CD4-positive, alpha-beta T cell treated with Interleukin-2 at 100 ng/mL for 4 hours (primary cell): ENCODE results near the gene PLOD2.
"Not testable (repeated sequence)": the region's sequence is repeated elsewhere in the genome, so short reads cannot be mapped to it uniquely, and the experiment has no call there.

Source experiments
- DNase-seq: peaks from one replicate; pipeline ENCODE4 v3.0.0-alpha.2; 2020; ENCODE audit warnings: low spot score

Gene PLOD2

DNA sequence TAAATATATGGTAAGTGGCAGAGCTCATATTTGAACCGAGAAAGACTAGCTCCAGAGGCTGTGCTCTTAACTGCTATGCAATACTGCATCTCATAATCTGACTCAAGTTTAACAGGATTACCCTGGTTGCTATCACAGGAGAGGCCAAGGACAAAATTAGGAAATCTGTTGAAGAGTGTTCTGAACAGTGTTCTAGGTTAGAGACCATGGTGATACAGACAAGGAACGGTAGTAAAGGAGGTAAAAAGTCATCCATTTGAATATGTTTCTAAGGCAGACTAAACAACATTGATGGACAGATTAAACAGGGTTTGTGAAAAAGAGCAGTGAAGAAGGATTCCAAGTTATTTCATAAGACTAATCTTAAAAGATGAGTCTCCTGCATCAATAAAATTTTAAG lies 22.1 kb downstream of the PLOD2 start:
- no peak for DNase-seq

DNA sequence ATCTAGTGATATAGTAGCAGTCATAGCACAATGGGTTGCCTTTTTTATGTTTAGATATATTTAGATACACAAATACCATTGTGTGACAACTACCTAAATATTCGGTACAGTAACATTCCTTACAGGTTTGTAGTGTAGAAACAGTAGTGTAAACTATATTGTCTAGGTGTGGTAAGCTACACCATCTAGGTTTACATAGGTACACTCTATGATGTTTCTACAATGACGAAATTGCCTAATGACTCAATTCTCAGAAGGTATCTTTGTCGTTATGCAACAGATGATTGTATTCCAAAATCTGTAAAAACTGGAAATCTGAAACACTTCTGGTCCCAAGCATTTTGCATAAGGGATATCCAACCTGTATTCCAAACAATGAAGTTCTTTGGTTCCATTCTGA lies 24.3 kb downstream of the PLOD2 start:
- no peak for DNase-seq

DNA sequence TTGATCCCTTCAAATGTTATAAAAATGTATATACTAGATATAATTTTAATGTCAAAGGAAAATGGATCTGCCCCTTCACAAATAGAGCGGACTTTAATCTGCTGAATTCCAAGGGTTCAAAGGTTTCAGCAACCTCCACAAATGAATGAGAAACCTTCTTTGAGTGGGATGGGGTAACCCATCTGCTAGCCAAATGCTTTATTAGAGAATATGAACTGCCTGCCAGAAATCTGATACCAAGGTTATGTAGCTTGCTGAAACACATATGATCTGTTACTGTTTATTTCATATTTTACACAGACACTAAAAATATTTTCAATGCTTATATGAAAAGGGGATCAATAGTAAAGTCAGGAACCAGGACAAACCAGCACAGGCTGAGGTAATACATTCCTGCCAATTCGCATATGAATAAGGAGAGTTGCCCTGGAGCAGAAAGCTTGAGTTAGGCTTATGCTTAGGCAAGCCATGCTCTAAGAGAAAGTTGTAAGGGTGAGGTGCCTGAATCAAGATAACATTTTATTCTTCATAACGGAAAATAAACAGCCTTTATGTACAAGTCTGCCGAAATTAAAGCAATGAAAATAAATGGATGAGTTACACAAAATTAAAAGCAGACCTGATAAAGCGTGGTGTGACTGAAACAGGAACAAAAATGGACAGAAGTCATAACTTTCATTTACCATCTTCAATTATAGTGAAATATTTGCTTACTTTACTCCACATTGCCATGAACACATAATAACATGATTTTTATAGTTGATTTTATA lies 26.5 kb downstream of the PLOD2 start:
- DNase-seq, result no peak

DNA sequence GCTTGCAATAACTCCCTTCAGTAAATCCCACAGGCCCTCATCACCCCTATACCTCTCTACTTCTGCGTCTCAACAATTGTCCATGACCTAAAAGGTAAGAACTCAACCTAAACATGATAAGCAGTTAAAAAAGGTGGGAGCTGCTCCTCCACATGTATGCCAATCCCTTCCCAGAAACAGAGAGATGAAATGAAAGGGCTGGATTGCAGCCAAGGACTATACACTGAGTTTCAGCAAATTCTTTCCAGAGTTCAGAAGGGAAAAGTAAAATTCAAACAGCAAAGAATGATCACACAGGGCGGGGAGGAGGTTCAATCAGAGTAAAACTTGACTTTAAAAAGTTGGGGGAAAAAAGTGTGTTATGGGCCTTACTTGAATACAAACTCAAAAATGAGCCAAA lies 27.5 kb downstream of the PLOD2 start:
- DNase-seq, result no peak

GRCh38 chr3:146131616-146132410 lies 29.2 kb downstream of the PLOD2 start:
- no peak for DNase-seq

- no peak for DNase-seq
Observed at GRCh38 chr3:146130881-146131371, 30.1 kb downstream of the PLOD2 start.

DNA sequence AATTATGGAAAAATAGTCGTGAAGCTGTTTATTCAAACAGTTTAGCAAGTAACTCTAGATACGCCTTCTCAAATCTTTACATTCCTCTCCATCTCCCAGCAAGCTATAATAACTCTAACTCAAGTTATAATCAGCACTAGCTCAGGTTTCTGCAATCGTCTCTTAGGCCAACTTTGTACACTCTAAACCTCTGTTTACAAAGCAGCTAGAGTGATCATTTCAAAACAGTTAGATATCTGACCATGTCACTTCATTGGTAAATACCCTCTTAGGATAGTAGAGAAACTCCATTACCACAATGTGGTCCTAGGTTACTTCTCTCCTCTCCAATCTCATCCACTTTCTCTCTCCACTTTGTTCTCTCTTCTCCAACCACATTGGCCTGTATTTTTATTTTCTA lies 31.2 kb downstream of the PLOD2 start:
- no peak for DNase-seq

DNA sequence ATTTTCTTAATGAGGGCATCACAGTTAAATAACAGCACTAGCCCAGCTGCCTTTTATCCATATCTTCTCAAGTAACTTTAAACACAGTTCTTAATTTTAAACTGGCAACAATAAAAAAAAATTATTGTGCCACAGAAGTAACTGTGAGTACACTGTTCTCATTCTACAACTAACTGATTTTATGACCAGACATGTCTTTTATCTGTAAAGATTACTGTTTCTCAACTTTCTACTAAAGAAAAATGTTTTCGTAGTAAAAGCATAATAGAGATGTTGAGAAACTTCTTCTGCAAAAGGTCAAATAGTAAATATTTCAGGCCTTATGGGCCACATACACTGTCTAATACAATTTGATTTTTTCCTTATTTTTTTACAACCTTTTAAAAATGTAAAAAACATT lies 32.0 kb downstream of the PLOD2 start:
- DNase-seq, result no peak

DNA sequence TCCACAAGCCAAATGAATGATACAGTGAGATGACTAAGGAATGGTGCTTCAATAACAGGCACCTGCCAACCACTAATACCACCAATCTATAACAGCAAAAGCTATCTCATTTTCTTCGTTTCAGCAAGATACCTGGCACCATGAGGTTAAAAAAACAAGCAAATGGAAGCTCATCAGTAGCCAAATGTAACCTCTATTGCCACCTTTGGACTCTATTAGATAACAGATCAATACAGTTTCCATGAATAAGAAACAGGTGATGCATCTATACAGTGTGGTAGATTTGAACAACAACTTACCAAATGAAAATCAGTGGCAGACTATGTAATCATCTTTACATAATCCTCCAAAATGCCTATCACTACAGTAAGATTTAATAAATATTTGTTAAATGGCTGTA lies 32.8 kb downstream of the PLOD2 start:
- DNase-seq, result no peak

DNA sequence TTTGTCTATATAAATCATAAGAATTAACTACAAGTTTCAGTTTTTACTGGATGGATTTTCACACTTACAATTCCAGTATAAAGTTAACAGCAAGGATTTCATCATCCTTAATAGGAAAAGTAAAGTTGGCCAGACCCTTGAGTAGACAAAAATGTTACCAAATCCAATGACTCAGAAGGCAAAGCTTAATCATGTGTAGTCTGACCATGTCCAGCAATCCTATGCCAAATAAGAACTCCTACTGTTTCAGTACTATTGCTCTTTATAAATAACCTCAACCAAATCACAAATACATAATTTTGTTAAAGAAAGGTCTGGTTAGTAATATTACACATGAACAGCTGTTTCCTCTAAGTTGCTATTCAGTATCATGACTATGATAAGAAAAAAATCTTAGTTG lies 35.0 kb downstream of the PLOD2 start:
- no peak for DNase-seq

- no peak for DNase-seq
Observed at GRCh38 chr3:146124126-146124801, 36.7 kb downstream of the PLOD2 start.

GRCh38 chr3:146117406-146118285 lies 43.3 kb downstream of the PLOD2 start:
- DNase-seq, result no peak

DNA sequence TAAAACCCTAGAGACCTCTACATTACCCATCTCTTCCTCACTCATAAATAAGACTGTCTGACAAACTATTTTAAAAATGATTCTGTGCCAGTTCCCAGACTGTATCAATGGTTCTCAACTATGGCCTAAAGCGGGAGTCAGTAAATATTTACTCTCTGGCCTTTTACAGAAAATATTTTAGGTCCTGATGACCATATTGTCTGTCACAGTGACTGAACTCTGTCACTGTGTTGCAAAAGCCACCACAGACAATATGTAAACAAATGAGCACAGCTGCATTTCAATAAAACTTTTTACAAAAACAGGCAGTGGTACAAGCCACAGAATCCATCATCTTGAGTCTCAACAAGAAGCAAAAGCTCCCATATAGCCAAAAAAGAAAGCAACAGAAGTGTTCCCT lies 45.4 kb downstream of the PLOD2 start:
- no peak for DNase-seq

DNA sequence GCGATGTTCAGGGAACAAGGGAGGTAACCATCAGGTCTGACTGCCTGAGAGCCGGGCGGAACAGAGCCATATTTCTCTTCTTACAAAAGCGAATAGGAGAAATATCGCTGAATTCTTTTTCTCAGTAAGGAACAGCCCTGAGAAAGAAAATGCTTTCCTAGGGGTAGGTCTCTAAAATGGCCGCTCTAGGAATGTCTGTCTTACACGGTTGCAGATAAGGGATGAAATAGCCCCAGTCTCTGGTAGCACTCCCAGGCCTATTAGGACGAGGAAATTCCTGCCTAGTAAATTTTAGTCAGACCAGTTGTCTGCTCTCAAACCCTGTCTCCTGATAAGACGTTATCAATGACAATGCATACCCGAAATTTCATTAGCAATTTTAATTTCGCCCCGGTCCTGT lies 47.2 kb downstream of the PLOD2 start:
- not testable (repeated sequence) for DNase-seq

DNA sequence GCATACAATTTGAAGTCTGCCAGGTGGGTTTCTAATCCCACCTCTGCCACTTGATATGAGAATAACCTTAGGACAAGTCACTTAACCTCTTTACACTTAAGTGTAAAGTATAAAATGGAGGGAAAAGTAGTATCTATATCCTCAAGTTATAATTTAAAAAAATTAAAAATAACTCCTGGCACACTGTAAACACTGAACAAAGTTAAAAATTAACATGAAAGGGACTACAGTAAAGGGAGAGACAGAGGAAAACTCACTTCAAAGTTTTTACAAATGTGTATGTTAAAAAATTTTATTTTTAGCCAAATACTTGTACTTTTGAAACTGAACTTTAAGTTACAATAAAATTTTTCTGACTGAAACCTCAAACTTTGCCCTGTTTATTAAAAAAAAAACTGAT lies 49.6 kb downstream of the PLOD2 start:
- DNase-seq, result no peak

DNA sequence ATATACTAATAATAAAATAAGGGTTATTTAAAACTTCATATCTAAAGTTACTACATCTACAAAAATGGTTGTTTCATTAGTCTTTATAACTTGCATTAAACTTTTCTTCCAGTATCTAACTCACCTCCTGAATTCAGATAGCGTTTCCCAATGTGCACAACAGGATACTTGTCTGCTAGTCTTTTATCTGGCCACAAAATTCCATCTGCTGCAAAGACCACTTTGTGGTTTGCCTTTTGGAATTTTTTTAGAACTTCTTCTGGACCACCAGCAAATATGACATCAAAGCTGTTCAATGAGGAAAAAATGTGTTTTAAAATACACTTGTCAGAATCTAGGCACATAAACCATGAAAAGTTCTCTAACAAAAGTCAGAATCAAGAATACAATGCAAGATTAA lies 50.8 kb downstream of the PLOD2 start:
- no peak for DNase-seq

DNA sequence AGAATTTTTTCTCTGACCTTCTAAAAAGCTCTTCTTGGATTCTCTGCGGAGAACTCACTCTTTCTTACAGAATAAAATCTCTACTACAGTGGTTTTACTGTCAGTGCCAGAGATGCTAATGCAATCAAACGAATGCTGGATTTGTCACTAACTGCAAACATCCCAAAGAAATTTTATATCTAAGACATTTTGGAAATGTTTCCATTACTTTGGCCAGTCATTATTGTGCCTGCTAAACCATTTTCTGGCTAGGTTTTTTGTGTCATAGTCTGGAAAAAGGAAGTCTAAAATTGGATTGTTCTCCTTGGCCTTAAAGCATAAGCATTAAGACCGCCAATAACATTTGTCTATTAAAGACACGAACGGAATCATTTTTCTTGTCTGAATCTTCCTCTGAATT lies 54.0 kb downstream of the PLOD2 start:
- DNase-seq, result no peak

DNA sequence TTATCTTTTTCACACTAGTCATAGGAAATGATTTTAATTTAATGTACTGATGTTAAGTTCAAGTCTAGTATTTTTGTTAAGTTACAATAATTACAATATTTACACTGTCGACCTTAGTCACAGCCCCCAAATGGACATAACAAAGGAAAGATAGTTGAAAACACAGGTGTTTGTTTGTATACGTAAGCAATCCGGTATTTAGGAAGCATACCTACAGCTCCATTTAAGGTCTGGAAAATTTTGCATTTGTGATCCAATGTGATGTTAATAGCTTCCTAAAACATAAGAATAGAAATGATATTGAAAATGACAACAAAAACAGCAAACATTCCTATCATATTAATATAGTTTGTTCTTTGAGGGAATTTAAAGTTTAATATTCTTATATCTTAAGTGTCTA lies 56.9 kb downstream of the PLOD2 start:
- no peak for DNase-seq

- DNase-seq, result no peak
Observed at GRCh38 chr3:146102885-146103284, 58.1 kb downstream of the PLOD2 start.

DNA sequence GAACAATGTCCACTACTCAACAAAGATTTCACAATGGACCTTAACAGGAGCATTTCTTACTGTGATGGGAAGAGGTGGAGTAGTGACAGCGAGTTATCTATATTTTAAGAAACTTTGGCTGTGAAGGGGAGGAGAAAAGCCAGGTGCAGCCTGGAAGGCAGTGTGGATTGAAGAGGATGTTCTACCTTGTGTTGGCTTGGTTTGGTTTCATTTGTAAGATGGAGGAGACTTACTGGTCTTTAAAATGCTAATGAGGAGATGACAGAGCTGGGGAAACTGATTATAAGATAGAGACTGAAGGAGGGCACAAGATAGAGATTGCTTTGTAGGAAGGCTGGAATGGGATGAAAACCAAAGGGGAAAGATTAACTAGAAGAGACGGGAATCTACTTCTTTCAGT lies 59.4 kb downstream of the PLOD2 start:
- no peak for DNase-seq

DNA sequence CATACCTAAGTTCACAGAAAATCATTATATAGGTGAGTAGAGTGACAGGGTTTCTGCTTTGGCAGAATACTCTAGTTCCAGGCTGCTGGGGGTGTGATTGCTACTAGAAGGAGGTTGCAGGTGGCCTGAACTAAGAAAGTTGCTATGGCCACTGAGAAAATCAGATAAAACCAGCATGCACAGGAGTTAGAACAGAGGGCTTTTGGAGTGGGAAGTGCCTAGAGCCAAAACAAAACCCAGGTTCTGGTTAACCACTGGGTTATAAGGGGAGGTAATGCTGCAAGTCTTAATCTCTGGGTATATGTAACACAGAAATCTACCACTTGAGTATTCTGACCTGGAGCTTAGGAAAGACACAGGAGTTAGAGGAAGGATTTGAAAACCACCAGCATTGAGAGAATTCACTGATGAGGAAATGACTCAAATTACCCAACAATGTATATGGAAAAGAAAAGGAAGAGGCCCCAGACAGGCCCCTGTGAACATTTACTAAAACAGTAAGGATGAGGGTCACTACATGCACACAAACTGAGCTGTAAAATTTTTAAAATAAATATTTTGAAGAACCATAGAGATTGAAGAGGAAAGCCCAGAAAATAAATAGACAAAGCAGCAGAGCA lies 60.0 kb downstream of the PLOD2 start:
- DNase-seq, result no peak
